HEK293T (cell line): Measurements from ENCODE around the gene SH3RF2.

ENCODE experiments used
- BHLHE40 ChIP-seq: fragments of 450-650 bp; IDR thresholded peaks from 2 replicates; pipeline ENCODE4 v1.6.1; 2016; ENCODE audit warnings: mild to moderate bottlenecking, moderate library complexity, borderline replicate concordance
- FOXK2 ChIP-seq: fragments of 450-650 bp; IDR thresholded peaks from 2 replicates; pipeline ENCODE4 v1.6.1; 2016; ENCODE audit warnings: mild to moderate bottlenecking
- FOXM1 ChIP-seq: fragments of 450-650 bp; IDR thresholded peaks from 2 replicates; pipeline ENCODE4 v1.6.1; 2017; ENCODE audit warnings: mild to moderate bottlenecking, borderline replicate concordance
- LEF1 ChIP-seq: fragments of 450-650 bp; IDR thresholded peaks from 2 replicates; pipeline ENCODE4 v1.6.1; 2017; ENCODE audit warnings: mild to moderate bottlenecking, borderline replicate concordance
- NFRKB ChIP-seq: fragments of 450-650 bp; IDR thresholded peaks from 2 replicates; pipeline ENCODE4 v1.6.1; 2016; ENCODE audit warnings: mild to moderate bottlenecking, moderate library complexity
- SP1 ChIP-seq: fragments of 450-650 bp; IDR thresholded peaks from 2 replicates; pipeline ENCODE4 v1.6.1; 2017
- SUZ12 ChIP-seq: fragments of 450-650 bp; IDR thresholded peaks from 2 replicates; pipeline ENCODE4 v1.6.1; 2016; ENCODE audit warnings: mild to moderate bottlenecking
- ZNF384 ChIP-seq: fragments of 450-650 bp; IDR thresholded peaks from 2 replicates; pipeline ENCODE4 v1.6.1; 2016

- no peak for TF ChIP-seq FOXM1
- TF ChIP-seq BHLHE40 = no peak
- no peak for TF ChIP-seq ZNF384
- TF ChIP-seq SP1 = no peak
- no peak for TF ChIP-seq FOXK2
- no peak for TF ChIP-seq LEF1
- no peak for TF ChIP-seq SUZ12
- no peak for TF ChIP-seq NFRKB
These were observed 53.8 kb downstream of the SH3RF2 start for GRCh38 chr5:145990170-145990569.
